Neural progenitor cell (in vitro differentiated cells): ENCODE data around the gene GABARAP. TPM values are rescaled to one million over a fixed set of nuclear protein-coding genes. Genes with fewer than 3 reads are reported as not detected.

Source experiments
- DNase-seq: peaks from one replicate; pipeline ENCODE4 v3.0.0-alpha.2; 2016; ENCODE audit warnings: low spot score
- H2AFZ ChIP-seq: fragments of 200-600 bp; sonication (generic); replicated peaks from 2 replicates; pipeline ENCODE4 v1.6.1; 2016; ENCODE audit warnings: antibody characterized with exemption
- H3F3A ChIP-seq: fragments of 200-600 bp; sonication (generic); 2 replicates; pipeline ENCODE4 v1.6.1; 2016; ENCODE audit warnings: antibody characterized with exemption, low read depth
- H3K27ac ChIP-seq: fragments of 200-600 bp; sonication (generic); 2 replicates; pipeline ENCODE4 v1.5.1; 2016; ENCODE audit warnings: mild to moderate bottlenecking
- H3K27me3 ChIP-seq: fragments of 200-600 bp; sonication (generic); 2 replicates; pipeline ENCODE4 v1.6.1; 2016; ENCODE audit warnings: mild to moderate bottlenecking, moderate library complexity
- H3K36me3 ChIP-seq: fragments of 200-600 bp; sonication (generic); 2 replicates; pipeline ENCODE4 v1.5.1; 2016
- H3K4me1 ChIP-seq: fragments of 200-600 bp; sonication (generic); 2 replicates; pipeline ENCODE4 v1.6.1; 2016; ENCODE audit warnings: mixed run types
- H3K4me2 ChIP-seq: fragments of 200-600 bp; sonication (generic); 2 replicates; pipeline ENCODE4 v1.6.1; 2016
- H3K4me3 ChIP-seq: fragments of 200-600 bp; sonication (generic); 2 replicates; pipeline ENCODE4 v1.5.1; 2016
- H3K79me2 ChIP-seq: fragments of 200-600 bp; sonication (generic); 2 replicates; pipeline ENCODE4 v1.6.1; 2016; ENCODE audit warnings: low read depth
- H3K9ac ChIP-seq: fragments of 200-600 bp; sonication (generic); 2 replicates; pipeline ENCODE4 v1.6.1; 2016
- H3K9me3 ChIP-seq: fragments of 200-600 bp; sonication (generic); 2 replicates; pipeline ENCODE4 v1.5.1; 2016; ENCODE audit warnings: low read depth
- H4K20me1 ChIP-seq: fragments of 200-600 bp; sonication (generic); 2 replicates; pipeline ENCODE4 v1.6.1; 2016; ENCODE audit warnings: low read depth
- H3K27ac Mint-ChIP-seq: 3 replicates; pipeline ENCODE4 v1.8.0; 2021; ENCODE audit warnings: mixed read lengths
- H3K27me3 Mint-ChIP-seq: 2 replicates; pipeline ENCODE4 v1.8.0; 2022; ENCODE audit warnings: low read depth, mild to moderate bottlenecking, inconsistent platforms, moderate library complexity, mixed read lengths; ENCODE audit not compliant: insufficient read depth
- H3K36me3 Mint-ChIP-seq: 3 replicates; pipeline ENCODE4 v1.8.0; 2021; ENCODE audit warnings: mixed read lengths
- H3K4me1 Mint-ChIP-seq: 3 replicates; pipeline ENCODE4 v1.8.0; 2021; ENCODE audit warnings: mixed read lengths
- H3K4me3 Mint-ChIP-seq: 3 replicates; pipeline ENCODE4 v1.8.0; 2021; ENCODE audit warnings: mild to moderate bottlenecking, moderate library complexity, mixed read lengths
- H3K9me3 Mint-ChIP-seq: 3 replicates; pipeline ENCODE4 v1.8.0; 2020; ENCODE audit warnings: mixed read lengths
- CTCF ChIP-seq: fragments of 200-600 bp; sonication (generic); IDR thresholded peaks from 2 replicates; pipeline ENCODE4 v1.5.1; 2017; ENCODE audit warnings: antibody characterized with exemption, mild to moderate bottlenecking
- EZH2 ChIP-seq: fragments of 200-600 bp; sonication (generic); IDR thresholded peaks from 2 replicates; pipeline ENCODE4 v1.6.1; 2017; ENCODE audit warnings: antibody characterized with exemption, mild to moderate bottlenecking, moderate library complexity
- EZH2phosphoT487 ChIP-seq: fragments of 200-600 bp; sonication (generic); IDR thresholded peaks from 2 replicates; pipeline ENCODE4 v1.6.1; 2017; ENCODE audit warnings: antibody characterized with exemption
- total RNA-seq: library from RNA; depleted of rRNA; stranded (reverse); fragments of >200 nt; gene quantifications from 2 replicates; pipeline ENCODE4 v1.2.3, GENCODE V29; 2015; ENCODE audit warnings: low replicate concordance

The GABARAP gene
- total RNA-seq, 1 donor from 2014 or later = 225 TPM

GRCh38 chr17:7226721-7227710 lies 15.2 kb downstream of the GABARAP start:
- Mint-ChIP-seq H3K4me3 (no peak overlapping the region), H3K27me3 (peaks cover 4% of the 10 kb centered on the region)
- H3K27me3 ChIP-seq = no peaks in the 10 kb centered on the region

GRCh38 chr17:7225711-7226331 lies 16.4 kb downstream of the GABARAP start:
- H3K27ac Mint-ChIP-seq = no peak overlapping the region
- Histone ChIP-seq H3K9me3 (no peaks in the 10 kb centered on the region), H3K27me3 (no peaks in the 10 kb centered on the region), H3K36me3 (no peaks in the 10 kb centered on the region), H3K27ac (no peak overlapping the region), H3F3A (peaks cover 29% of the 10 kb centered on the region), H3K79me2 (peaks cover 13% of the 10 kb centered on the region), H3K4me3 (no peak overlapping the region), H2AFZ (no peak overlapping the region), H4K20me1 (peaks cover 64% of the 10 kb centered on the region), H3K4me2 (no peak overlapping the region), H3K4me1 (peaks cover under 1% of the 10 kb centered on the region), H3K9ac (no peak overlapping the region)
- TF ChIP-seq EZH2phosphoT487 (no peak), CTCF (no peak), EZH2 (no peak)
- H3K9me3 Mint-ChIP-seq = no peaks in the 10 kb centered on the region
- no peak for DNase-seq
- no peak overlapping the region for H3K4me3 Mint-ChIP-seq
- H3K4me1 Mint-ChIP-seq = peaks cover 11% of the 10 kb centered on the region
- H3K36me3 Mint-ChIP-seq = peaks cover 37% of the 10 kb centered on the region
- H3K27me3 Mint-ChIP-seq = peaks cover 5% of the 10 kb centered on the region

More at GRCh38 chr17:7226721-7227710, 15.2 kb downstream of the GABARAP start:
- Histone ChIP-seq H3K4me2 (no peak overlapping the region), H3K4me1 (peaks cover 2% of the 10 kb centered on the region), H3K36me3 (no peaks in the 10 kb centered on the region), H3K27ac (no peak overlapping the region), H4K20me1 (peaks cover 64% of the 10 kb centered on the region), H3K4me3 (no peak overlapping the region), H3F3A (peaks cover 17% of the 10 kb centered on the region), H3K79me2 (peaks cover 24% of the 10 kb centered on the region), H2AFZ (no peak overlapping the region), H3K9me3 (no peaks in the 10 kb centered on the region), H3K9ac (no peak overlapping the region)
- DNase-seq = no peak
- peaks cover 33% of the 10 kb centered on the region for H3K36me3 Mint-ChIP-seq
- no peak overlapping the region for H3K27ac Mint-ChIP-seq
- peaks cover 5% of the 10 kb centered on the region for H3K4me1 Mint-ChIP-seq
- no peaks in the 10 kb centered on the region for H3K9me3 Mint-ChIP-seq
- no peak for TF ChIP-seq CTCF
- TF ChIP-seq EZH2phosphoT487 = no peak
- TF ChIP-seq EZH2 = no peak

- Histone ChIP-seq H3K9ac (no peak overlapping the region), H3K36me3 (no peaks in the 10 kb centered on the region), H3F3A (peaks cover 34% of the 10 kb centered on the region), H3K79me2 (peaks cover 1% of the 10 kb centered on the region), H3K9me3 (no peaks in the 10 kb centered on the region), H3K4me3 (no peak overlapping the region), H3K27ac (no peak overlapping the region), H2AFZ (no peak overlapping the region), H4K20me1 (peaks cover 63% of the 10 kb centered on the region), H3K4me2 (no peak overlapping the region), H3K4me1 (peaks cover 6% of the 10 kb centered on the region), H3K27me3 (no peaks in the 10 kb centered on the region)
- Mint-ChIP-seq H3K27me3 (peaks cover 9% of the 10 kb centered on the region), H3K4me1 (peaks cover 17% of the 10 kb centered on the region), H3K36me3 (peaks cover 35% of the 10 kb centered on the region), H3K27ac (no peak overlapping the region), H3K4me3 (no peak overlapping the region), H3K9me3 (no peaks in the 10 kb centered on the region)
- TF ChIP-seq CTCF = no peak
- TF ChIP-seq EZH2phosphoT487 = no peak
- TF ChIP-seq EZH2 = no peak
- no peak for DNase-seq
These were observed 17.6 kb downstream of the GABARAP start for GRCh38 chr17:7224661-7225111.
